ENCODE data around the gene LRP1. TPM values are rescaled to one million over a fixed set of nuclear protein-coding genes. Genes with fewer than 3 reads are reported as not detected.

The LRP1 gene
- total and polyA plus RNA-seq, 2 experiments from 2014 or later = 26.6 to 145 TPM

DNA sequence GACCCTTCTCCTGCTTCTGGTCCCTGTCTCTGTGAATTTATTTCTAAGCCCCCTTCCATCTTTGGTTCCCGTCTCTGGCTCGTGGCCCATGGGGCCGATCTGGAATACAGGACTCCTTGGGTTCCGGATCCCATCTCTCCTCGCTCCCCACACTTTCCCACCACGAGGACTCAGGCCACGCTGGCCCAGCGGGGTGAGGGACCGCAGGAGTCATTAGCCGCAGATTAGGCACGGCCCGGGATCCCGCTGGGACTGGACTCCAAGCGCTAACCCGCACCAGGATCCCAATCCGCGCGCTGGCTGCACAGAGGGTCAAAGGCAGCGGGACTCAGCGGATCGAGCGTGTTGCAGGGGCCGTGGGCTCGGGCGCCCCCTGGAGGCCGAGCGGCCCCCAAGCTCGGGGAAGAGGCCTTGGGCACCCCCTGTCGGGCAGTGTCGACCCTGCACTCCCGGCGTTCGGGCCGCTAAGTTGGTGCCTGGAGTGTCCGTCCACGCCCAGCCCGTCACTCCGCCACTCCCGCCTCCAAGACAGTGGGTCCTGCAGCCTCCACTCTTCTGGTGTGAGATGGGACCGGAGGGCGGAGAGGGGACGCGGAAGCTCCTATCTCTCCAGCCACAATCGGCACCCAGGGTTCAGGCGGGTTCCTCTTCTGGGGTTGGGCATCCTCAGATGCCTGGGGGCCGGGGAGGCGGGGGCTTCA, 110.7 kb downstream of the LRP1 start (continued):
- TF ChIP-seq, protein P1, sequence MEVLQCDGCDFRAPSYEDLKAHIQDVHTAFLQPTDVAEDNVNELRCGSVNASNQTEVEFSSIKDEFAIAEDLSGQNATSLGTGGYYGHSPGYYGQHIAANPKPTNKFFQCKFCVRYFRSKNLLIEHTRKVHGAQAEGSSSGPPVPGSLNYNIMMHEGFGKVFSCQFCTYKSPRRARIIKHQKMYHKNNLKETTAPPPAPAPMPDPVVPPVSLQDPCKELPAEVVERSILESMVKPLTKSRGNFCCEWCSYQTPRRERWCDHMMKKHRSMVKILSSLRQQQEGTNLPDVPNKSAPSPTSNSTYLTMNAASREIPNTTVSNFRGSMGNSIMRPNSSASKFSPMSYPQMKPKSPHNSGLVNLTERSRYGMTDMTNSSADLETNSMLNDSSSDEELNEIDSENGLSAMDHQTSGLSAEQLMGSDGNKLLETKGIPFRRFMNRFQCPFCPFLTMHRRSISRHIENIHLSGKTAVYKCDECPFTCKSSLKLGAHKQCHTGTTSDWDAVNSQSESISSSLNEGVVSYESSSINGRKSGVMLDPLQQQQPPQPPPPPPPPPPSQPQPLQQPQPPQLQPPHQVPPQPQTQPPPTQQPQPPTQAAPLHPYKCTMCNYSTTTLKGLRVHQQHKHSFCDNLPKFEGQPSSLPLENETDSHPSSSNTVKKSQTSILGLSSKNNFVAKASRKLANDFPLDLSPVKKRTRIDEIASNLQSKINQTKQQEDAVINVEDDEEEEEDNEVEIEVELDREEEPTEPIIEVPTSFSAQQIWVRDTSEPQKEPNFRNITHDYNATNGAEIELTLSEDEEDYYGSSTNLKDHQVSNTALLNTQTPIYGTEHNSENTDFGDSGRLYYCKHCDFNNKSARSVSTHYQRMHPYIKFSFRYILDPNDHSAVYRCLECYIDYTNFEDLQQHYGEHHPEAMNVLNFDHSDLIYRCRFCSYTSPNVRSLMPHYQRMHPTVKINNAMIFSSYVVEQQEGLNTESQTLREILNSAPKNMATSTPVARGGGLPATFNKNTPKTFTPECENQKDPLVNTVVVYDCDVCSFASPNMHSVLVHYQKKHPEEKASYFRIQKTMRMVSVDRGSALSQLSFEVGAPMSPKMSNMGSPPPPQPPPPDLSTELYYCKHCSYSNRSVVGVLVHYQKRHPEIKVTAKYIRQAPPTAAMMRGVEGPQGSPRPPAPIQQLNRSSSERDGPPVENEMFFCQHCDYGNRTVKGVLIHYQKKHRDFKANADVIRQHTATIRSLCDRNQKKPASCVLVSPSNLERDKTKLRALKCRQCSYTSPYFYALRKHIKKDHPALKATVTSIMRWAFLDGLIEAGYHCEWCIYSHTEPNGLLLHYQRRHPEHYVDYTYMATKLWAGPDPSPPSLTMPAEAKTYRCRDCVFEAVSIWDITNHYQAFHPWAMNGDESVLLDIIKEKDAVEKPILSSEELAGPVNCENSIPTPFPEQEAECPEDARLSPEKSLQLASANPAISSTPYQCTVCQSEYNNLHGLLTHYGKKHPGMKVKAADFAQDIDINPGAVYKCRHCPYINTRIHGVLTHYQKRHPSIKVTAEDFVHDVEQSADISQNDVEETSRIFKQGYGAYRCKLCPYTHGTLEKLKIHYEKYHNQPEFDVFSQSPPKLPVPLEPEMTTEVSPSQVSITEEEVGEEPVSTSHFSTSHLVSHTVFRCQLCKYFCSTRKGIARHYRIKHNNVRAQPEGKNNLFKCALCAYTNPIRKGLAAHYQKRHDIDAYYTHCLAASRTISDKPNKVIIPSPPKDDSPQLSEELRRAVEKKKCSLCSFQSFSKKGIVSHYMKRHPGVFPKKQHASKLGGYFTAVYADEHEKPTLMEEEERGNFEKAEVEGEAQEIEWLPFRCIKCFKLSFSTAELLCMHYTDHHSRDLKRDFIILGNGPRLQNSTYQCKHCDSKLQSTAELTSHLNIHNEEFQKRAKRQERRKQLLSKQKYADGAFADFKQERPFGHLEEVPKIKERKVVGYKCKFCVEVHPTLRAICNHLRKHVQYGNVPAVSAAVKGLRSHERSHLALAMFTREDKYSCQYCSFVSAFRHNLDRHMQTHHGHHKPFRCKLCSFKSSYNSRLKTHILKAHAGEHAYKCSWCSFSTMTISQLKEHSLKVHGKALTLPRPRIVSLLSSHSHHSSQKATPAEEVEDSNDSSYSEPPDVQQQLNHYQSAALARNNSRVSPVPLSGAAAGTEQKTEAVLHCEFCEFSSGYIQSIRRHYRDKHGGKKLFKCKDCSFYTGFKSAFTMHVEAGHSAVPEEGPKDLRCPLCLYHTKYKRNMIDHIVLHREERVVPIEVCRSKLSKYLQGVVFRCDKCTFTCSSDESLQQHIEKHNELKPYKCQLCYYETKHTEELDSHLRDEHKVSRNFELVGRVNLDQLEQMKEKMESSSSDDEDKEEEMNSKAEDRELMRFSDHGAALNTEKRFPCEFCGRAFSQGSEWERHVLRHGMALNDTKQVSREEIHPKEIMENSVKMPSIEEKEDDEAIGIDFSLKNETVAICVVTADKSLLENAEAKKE (CRISPR knock-in tag; IDR thresholded peaks at IDR 0.05) = no peak
- TF ChIP-seq STAT1 (IDR thresholded peaks at IDR 0.05; ENCODE audit: unreplicated experiment) = no peak
- no peak for TF ChIP-seq JUNB (IDR thresholded peaks at IDR 0.05; ENCODE audit: unreplicated experiment)
- TF ChIP-seq CREB1 (CRISPR knock-in tag; IDR thresholded peaks at IDR 0.05; ENCODE audit: low read depth) = peak; percentile 62; the same call in 1 of the 2 replicates
- TF ChIP-seq, protein P2, sequence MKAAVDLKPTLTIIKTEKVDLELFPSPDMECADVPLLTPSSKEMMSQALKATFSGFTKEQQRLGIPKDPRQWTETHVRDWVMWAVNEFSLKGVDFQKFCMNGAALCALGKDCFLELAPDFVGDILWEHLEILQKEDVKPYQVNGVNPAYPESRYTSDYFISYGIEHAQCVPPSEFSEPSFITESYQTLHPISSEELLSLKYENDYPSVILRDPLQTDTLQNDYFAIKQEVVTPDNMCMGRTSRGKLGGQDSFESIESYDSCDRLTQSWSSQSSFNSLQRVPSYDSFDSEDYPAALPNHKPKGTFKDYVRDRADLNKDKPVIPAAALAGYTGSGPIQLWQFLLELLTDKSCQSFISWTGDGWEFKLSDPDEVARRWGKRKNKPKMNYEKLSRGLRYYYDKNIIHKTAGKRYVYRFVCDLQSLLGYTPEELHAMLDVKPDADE (IDR thresholded peaks at IDR 0.05) = no peak
- TF ChIP-seq EZH2 (IDR thresholded peaks at IDR 0.05; ENCODE audit: low read depth, unreplicated experiment) = peak; percentile 38
- no peak for TF ChIP-seq NANOG (IDR thresholded peaks at IDR 0.05; ENCODE audit: borderline replicate concordance)

DNA sequence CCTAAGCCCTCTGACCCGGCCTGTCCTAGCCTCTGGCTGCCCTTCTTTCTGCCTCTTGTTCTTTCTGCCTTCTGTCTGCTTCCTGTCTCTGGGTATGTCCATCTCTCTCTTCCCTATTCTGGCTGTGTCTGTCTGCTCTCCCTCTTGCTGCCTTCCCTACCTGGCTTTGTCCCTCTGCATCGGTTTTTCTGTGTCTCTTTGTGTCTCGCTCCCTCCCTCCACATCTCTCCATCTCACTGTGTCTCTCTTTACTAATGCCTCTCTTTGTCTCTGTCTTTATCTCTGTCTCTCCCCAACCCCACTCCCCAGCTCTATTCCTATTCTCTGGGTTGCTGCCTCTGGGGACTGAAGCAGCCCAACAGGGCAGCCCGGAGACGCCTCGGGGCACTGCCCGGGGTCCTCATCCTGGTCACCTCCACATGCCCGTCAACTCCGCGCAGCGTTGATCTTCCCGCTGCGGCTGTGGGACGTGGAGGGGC, 111.3 kb downstream of the LRP1 start:
- Histone ChIP-seq H3K4me3 (peak overlapping the region; percentile 85), H3K4me2 (peak overlapping the region; percentile 99), H3K4me1 (ENCODE audit: insufficient read depth) (peaks cover 53% of the 10 kb centered on the region), H3K79me2 (replicated peaks; ENCODE audit: insufficient read depth) (no peaks in the 10 kb centered on the region), H3F3A (replicated peaks; ENCODE audit: low read depth) (peaks cover 20% of the 10 kb centered on the region), H2AFZ (peak overlapping the region; percentile 96), H3K27ac (ENCODE audit: low read depth) (no peak overlapping the region), H3K36me3 (ENCODE audit: insufficient read depth) (no peaks in the 10 kb centered on the region), H3K27me3 (ENCODE audit: insufficient read depth) (peaks cover 90% of the 10 kb centered on the region), H3K9me2 (ENCODE audit: insufficient read depth) (no peaks in the 10 kb centered on the region), H4K20me1 (replicated peaks; ENCODE audit: insufficient read depth) (peaks cover 2% of the 10 kb centered on the region; the same call in 1 of the 2 replicates)
- Mint-ChIP-seq H3K36me3 (ENCODE audit: low read depth) (peaks cover 7% of the 10 kb centered on the region), H3K27ac (no peak overlapping the region; the same call in 1 of the 2 replicates), H3K27me3 (ENCODE audit: insufficient read depth, low read depth, poor library complexity) (peaks cover 94% of the 10 kb centered on the region), H3K4me1 (peaks cover 66% of the 10 kb centered on the region), H3K4me3 (peak overlapping the region; percentile 79), H3K9me3 (no peaks in the 10 kb centered on the region; the same call in 2 of the 3 replicates)
- DNase-seq (ENCODE audit: low spot score) (peak; percentile 44), ATAC-seq (no peak)
- TF ChIP-seq EZH2 (IDR thresholded peaks at IDR 0.05; ENCODE audit: low read depth, unreplicated experiment) = peak; percentile 55
- no peak for TF ChIP-seq ZNF331 (CRISPR knock-in tag; IDR thresholded peaks at IDR 0.05; ENCODE audit: low read depth)
- TF ChIP-seq, protein P2 (IDR thresholded peaks at IDR 0.05) = no peak
